ENCODE results near the gene GRPEL1. TPM values are rescaled to one million over a fixed set of nuclear protein-coding genes. Genes with fewer than 3 reads are reported as not detected.

Gene GRPEL1
- total and polyA plus RNA-seq, 10 of the 15 experiments (the other 5 are each of a cell fraction or from before 2014, with no cell fraction given), result 30.8 to 119 (median 67.6) TPM

DNA sequence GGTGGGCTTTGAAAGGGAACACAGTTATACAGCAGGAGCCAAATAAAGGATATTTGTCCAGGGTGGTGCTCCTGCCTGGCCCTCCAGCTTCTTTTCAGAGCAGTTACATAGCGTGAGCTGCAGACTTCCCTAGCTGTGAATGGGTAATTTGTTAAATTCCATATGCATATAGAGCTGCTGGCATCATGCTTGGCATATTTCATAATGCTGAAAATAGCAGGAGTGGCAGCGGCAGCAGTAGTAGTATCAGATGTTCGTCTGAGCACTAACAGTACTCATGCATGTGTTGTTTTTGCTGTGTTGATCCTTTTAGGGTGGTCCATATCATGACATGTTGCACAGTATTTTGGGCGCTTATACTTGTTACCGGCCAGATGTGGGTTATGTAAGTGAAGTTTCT lies 58.3 kb downstream of the GRPEL1 start:
- POLR2A ChIA-PET, result interaction anchor here (0.6 kb wide), 1 partner anchor 101 kb away, joined by 3 read pairs; no protein-coding TSS in a partner anchor
- H3K4me3 ChIP-seq, result no peak overlapping the region
- CTCF ChIA-PET, result no interaction called here
- intact Hi-C loops (cut with micrococcal nuclease; ENCODE audit: unreplicated experiment) (no loop called here), in situ Hi-C loops (cut with MboI) (no loop called here)
- no TSS peak for BruUV-seq (replicated peaks)
- peaks cover 17% of the 10 kb centered on the region for H3K4me1 ChIP-seq (ENCODE audit: control insufficient read depth, insufficient read depth, low read length)
- TF ChIP-seq TCF7 (IDR thresholded peaks at IDR 0.05; ENCODE audit: borderline replicate concordance), result no peak
- TF ChIP-seq STAT3 (IDR thresholded peaks at IDR 0.05; ENCODE audit: low read depth, low read length), result no peak
- no peak for TF ChIP-seq ATF7 (IDR thresholded peaks at IDR 0.05; ENCODE audit: low read depth)
- TF ChIP-seq BMI1 (IDR thresholded peaks at IDR 0.05; ENCODE audit: borderline replicate concordance), result no peak
- H3K9ac ChIP-seq (ENCODE audit: control insufficient read depth, insufficient read depth, low read length), result no peak overlapping the region
- SMC1A ChIA-PET (ENCODE audit: uncharacterized antibody, unreplicated experiment), result no interaction called here
- H3K79me2 ChIP-seq (ENCODE audit: control insufficient read depth, insufficient read depth, low read length), result no peaks in the 10 kb centered on the region; the same call in 1 of the 2 replicates
- 100% methylated on average over 5 of the region's 5 CpGs for WGBS (ENCODE audit: insufficient coverage, insufficient replicate concordance, low lambda C conversion rate, missing lambda C conversion rate)
- H3K9me3 ChIP-seq (replicated peaks; ENCODE audit: control insufficient read depth, insufficient read depth, low read length), result no peaks in the 10 kb centered on the region; the same call in 1 of the 3 replicates
- DNase-seq (ENCODE audit: low read depth, low spot score) (no peak), ATAC-seq (no peak), FAIRE-seq (no peak)
- RAD21 ChIA-PET (ENCODE audit: unreplicated experiment), result no interaction called here
- no peaks in the 10 kb centered on the region for H4K20me1 ChIP-seq (ENCODE audit: control insufficient read depth, insufficient read depth)
- peaks cover 15 to 24% of the 10 kb centered on the region in 2 experiments for H3K36me3 ChIP-seq (ENCODE audit: control insufficient read depth in 2 of 2, insufficient read depth in 2 of 2, low read length in 1 of 2)
- H3K4me2 ChIP-seq (ENCODE audit: control insufficient read depth, insufficient read depth), result no peak overlapping the region
- no peaks in the 10 kb centered on the region for H3K27me3 ChIP-seq (replicated peaks in 1 of 2; ENCODE audit: control insufficient read depth in 2 of 2, insufficient read depth in 2 of 2, low read length in 1 of 2)
- H2AFZ ChIP-seq (ENCODE audit: control insufficient read depth, low read depth, low read length), result no peak overlapping the region
- H3K27ac ChIP-seq (ENCODE audit: control insufficient read depth, insufficient read depth), result no peak overlapping the region

Other genes with a start within 250 kb of the GRPEL1 start
- gene TBC1D14, start 158.2 kb downstream of the GRPEL1 start, total RNA-seq (2014; rRNA removed), result 39.3 and 40.6 TPM in 2 replicates
- gene TBC1D14, start 158.2 kb downstream of the GRPEL1 start, total RNA-seq (2014; rRNA removed; fragmentation: Illumina TruSeq; extraction: Trizol), result 31.6 and 33.1 TPM in 2 replicates
- gene TBC1D14, start 158.2 kb downstream of the GRPEL1 start, total RNA-seq (2021), result 32.1 and 38.1 TPM in 2 replicates
- gene TBC1D14, start 158.2 kb downstream of the GRPEL1 start, polyA plus RNA-seq (2011; rRNA removed), result 23.3 and 27.3 TPM in 2 replicates
- gene TBC1D14, start 158.2 kb downstream of the GRPEL1 start, polyA plus RNA-seq (2014; fragmentation: Illumina TruSeq; extraction: Trizol), result 21.3 and 30.1 TPM in 2 replicates
- 1 to 10 TPM in 1 of 2 experiments, under 1 TPM in 1; 0.87 to 1.1 TPM for gene TBC1D14, start 158.2 kb downstream of the GRPEL1 start, polyA plus RNA-seq (2014; fragmentation: Nextera tagmentation; extraction: Ambion mirVana)
- gene TBC1D14, start 158.2 kb downstream of the GRPEL1 start, polyA plus RNA-seq (2014; rRNA removed), result 32.9 and 33.9 TPM in 2 replicates
- 10 to 100 TPM; 29.0 to 30.0 TPM for gene TBC1D14, start 158.2 kb downstream of the GRPEL1 start, polyA plus RNA-seq (2016; fragmentation: Nextera tagmentation; extraction: Ambion mirVana)
- gene TADA2B, start 24.7 kb downstream of the GRPEL1 start, total RNA-seq (2014; rRNA removed), result 8.9 and 9.0 TPM in 2 replicates
- 6.7 and 6.9 TPM in 2 replicates for gene TADA2B, start 24.7 kb downstream of the GRPEL1 start, total RNA-seq (2014; rRNA removed; fragmentation: Illumina TruSeq; extraction: Trizol)
- gene TADA2B, start 24.7 kb downstream of the GRPEL1 start, total RNA-seq (2021), result 12.0 TPM in 2 replicates
- gene TADA2B, start 24.7 kb downstream of the GRPEL1 start, polyA plus RNA-seq (2011; rRNA removed), result 3.7 and 4.3 TPM in 2 replicates
- 6.6 and 7.2 TPM in 2 replicates for gene TADA2B, start 24.7 kb downstream of the GRPEL1 start, polyA plus RNA-seq (2014; fragmentation: Illumina TruSeq; extraction: Trizol)
- 1 to 10 TPM in 1 of 2 experiments, under 1 TPM in 1; 0.66 to 1.2 TPM for gene TADA2B, start 24.7 kb downstream of the GRPEL1 start, polyA plus RNA-seq (2014; fragmentation: Nextera tagmentation; extraction: Ambion mirVana)
- gene TADA2B, start 24.7 kb downstream of the GRPEL1 start, polyA plus RNA-seq (2014; rRNA removed), result 7.7 and 7.9 TPM in 2 replicates
- 1 to 10 TPM; 1.1 to 1.3 TPM for gene TADA2B, start 24.7 kb downstream of the GRPEL1 start, polyA plus RNA-seq (2016; fragmentation: Nextera tagmentation; extraction: Ambion mirVana)
- gene SORCS2, start 124.5 kb upstream of the GRPEL1 start, total RNA-seq (2014; rRNA removed), result not detected in 2 replicates
- gene SORCS2, start 124.5 kb upstream of the GRPEL1 start, total RNA-seq (2014; rRNA removed; fragmentation: Illumina TruSeq; extraction: Trizol), result not detected in 2 replicates
- gene SORCS2, start 124.5 kb upstream of the GRPEL1 start, total RNA-seq (2021), result 0.03 TPM in 1 of 2 replicates, not detected in the other
- 0.01 TPM in 1 of 2 replicates, not detected in the other for gene SORCS2, start 124.5 kb upstream of the GRPEL1 start, polyA plus RNA-seq (2011; rRNA removed)
- not detected in 2 replicates for gene SORCS2, start 124.5 kb upstream of the GRPEL1 start, polyA plus RNA-seq (2014; fragmentation: Illumina TruSeq; extraction: Trizol)
- not detected for gene SORCS2, start 124.5 kb upstream of the GRPEL1 start, polyA plus RNA-seq (2014; fragmentation: Nextera tagmentation; extraction: Ambion mirVana)
- gene SORCS2, start 124.5 kb upstream of the GRPEL1 start, polyA plus RNA-seq (2014; rRNA removed), result 0.05 TPM in 1 of 2 replicates, not detected in the other
- under 1 TPM; 0.05 to 0.15 TPM for gene SORCS2, start 124.5 kb upstream of the GRPEL1 start, polyA plus RNA-seq (2016; fragmentation: Nextera tagmentation; extraction: Ambion mirVana)